ENCODE measurements around the gene PTMS. TPM values are rescaled to one million over a fixed set of nuclear protein-coding genes. Genes with fewer than 3 reads are reported as not detected.

Gene PTMS
- total RNA-seq, 1 experiment from 2014 or later: 126 TPM

Other genes with a start within 250 kb of the PTMS start
- 8,506 and 8,626 TPM in 2 replicates for gene GAPDH, start 231.8 kb upstream of the PTMS start, total RNA-seq (2014; rRNA removed; shearing (Covaris generic))
- 5.8 and 8.6 TPM in 2 replicates for gene IFFO1, start 210.3 kb upstream of the PTMS start, total RNA-seq (2014; rRNA removed; shearing (Covaris generic))
- 14.2 and 17.8 TPM in 2 replicates for gene NOP2, start 198.1 kb upstream of the PTMS start, total RNA-seq (2014; rRNA removed; shearing (Covaris generic))
- 167 and 180 TPM in 2 replicates for gene CHD4, start 159.0 kb upstream of the PTMS start, total RNA-seq (2014; rRNA removed; shearing (Covaris generic))
- gene LPAR5, start 130.4 kb upstream of the PTMS start, total RNA-seq (2014; rRNA removed; shearing (Covaris generic)): not detected in 2 replicates
- gene ACRBP, start 118.9 kb upstream of the PTMS start, total RNA-seq (2014; rRNA removed; shearing (Covaris generic)): 0.48 TPM in 1 of 2 replicates, not detected in the other
- 32.7 and 33.3 TPM in 2 replicates for gene ING4, start 103.2 kb upstream of the PTMS start, total RNA-seq (2014; rRNA removed; shearing (Covaris generic))
- 13.7 and 18.0 TPM in 2 replicates for gene ZNF384, start 77.0 kb upstream of the PTMS start, total RNA-seq (2014; rRNA removed; shearing (Covaris generic))
- 0.12 and 1.5 TPM in 2 replicates for gene PIANP, start 65.5 kb upstream of the PTMS start, total RNA-seq (2014; rRNA removed; shearing (Covaris generic))
- 61.0 and 63.3 TPM in 2 replicates for gene COPS7A, start 42.3 kb upstream of the PTMS start, total RNA-seq (2014; rRNA removed; shearing (Covaris generic))
- 178 and 215 TPM in 2 replicates for gene MLF2, start 13.2 kb upstream of the PTMS start, total RNA-seq (2014; rRNA removed; shearing (Covaris generic))
- 0.10 and 0.12 TPM in 2 replicates for gene LAG3, start 6.2 kb downstream of the PTMS start, total RNA-seq (2014; rRNA removed; shearing (Covaris generic))
- gene CD4, start 23.2 kb downstream of the PTMS start, total RNA-seq (2014; rRNA removed; shearing (Covaris generic)): 3.5 and 5.4 TPM in 2 replicates
- gene GPR162, start 55.5 kb downstream of the PTMS start, total RNA-seq (2014; rRNA removed; shearing (Covaris generic)): 1.8 and 2.5 TPM in 2 replicates
- 26.9 and 27.3 TPM in 2 replicates for gene P3H3, start 62.0 kb downstream of the PTMS start, total RNA-seq (2014; rRNA removed; shearing (Covaris generic))
- 0.10 and 0.72 TPM in 2 replicates for gene GNB3, start 74.6 kb downstream of the PTMS start, total RNA-seq (2014; rRNA removed; shearing (Covaris generic))
- 171 and 198 TPM in 2 replicates for gene CDCA3, start 84.9 kb downstream of the PTMS start, total RNA-seq (2014; rRNA removed; shearing (Covaris generic))
- gene USP5, start 85.8 kb downstream of the PTMS start, total RNA-seq (2014; rRNA removed; shearing (Covaris generic)): 61.4 and 62.7 TPM in 2 replicates
- 2,274 and 2,388 TPM in 2 replicates for gene TPI1, start 101.2 kb downstream of the PTMS start, total RNA-seq (2014; rRNA removed; shearing (Covaris generic))
- gene SPSB2, start 106.9 kb downstream of the PTMS start, total RNA-seq (2014; rRNA removed; shearing (Covaris generic)): 3.5 and 4.2 TPM in 2 replicates
- 4.9 and 5.4 TPM in 2 replicates for gene LRRC23, start 138.5 kb downstream of the PTMS start, total RNA-seq (2014; rRNA removed; shearing (Covaris generic))
- gene ENO2, start 148.2 kb downstream of the PTMS start, total RNA-seq (2014; rRNA removed; shearing (Covaris generic)): 28.6 and 29.0 TPM in 2 replicates
- gene ATN1, start 161.6 kb downstream of the PTMS start, total RNA-seq (2014; rRNA removed; shearing (Covaris generic)): 3.8 and 6.1 TPM in 2 replicates
- gene RNU7-1, start 177.5 kb downstream of the PTMS start, total RNA-seq (2014; rRNA removed; shearing (Covaris generic)): not detected in 2 replicates
- 245 and 274 TPM in 2 replicates for gene C12orf57, start 177.7 kb downstream of the PTMS start, total RNA-seq (2014; rRNA removed; shearing (Covaris generic))
- 0.24 TPM in 1 of 2 replicates, not detected in the other for gene PTPN6, start 185.0 kb downstream of the PTMS start, total RNA-seq (2014; rRNA removed; shearing (Covaris generic))
- gene PHB2, start 204.3 kb downstream of the PTMS start, total RNA-seq (2014; rRNA removed; shearing (Covaris generic)): 263 and 303 TPM in 2 replicates
- gene EMG1, start 204.6 kb downstream of the PTMS start, total RNA-seq (2014; rRNA removed; shearing (Covaris generic)): 68.5 and 72.8 TPM in 2 replicates